Activated effector memory CD4-positive, alpha-beta T cell treated with anti-CD3 and anti-CD28 coated beads, Interleukin-2, amount 50 U/mL, for 16 hours (primary cell): ENCODE data around the gene F2RL3.

Experiments used
- DNase-seq: peaks from one replicate; pipeline ENCODE4 v3.0.0-alpha.2; 2020

Gene F2RL3

GRCh38 chr19:16895467-16896145 is 6.8 kb downstream of the F2RL3 start:
- no peak for DNase-seq

GRCh38 chr19:16896146-16897028 is 7.6 kb downstream of the F2RL3 start:
- DNase-seq, result no peak

- peak; percentile 84 for DNase-seq
These were observed 8.4 kb downstream of the F2RL3 start for GRCh38 chr19:16897029-16897855.

- peak; percentile 66 for DNase-seq
These were observed 9.0 kb downstream of the F2RL3 start for GRCh38 chr19:16897856-16898161.

- DNase-seq, result no peak
These were observed 9.7 kb downstream of the F2RL3 start for GRCh38 chr19:16898361-16899015.

- peak; percentile 63 for DNase-seq
These were observed 10.8 kb downstream of the F2RL3 start for GRCh38 chr19:16899566-16900075.

GRCh38 chr19:16901491-16902175 is 12.8 kb downstream of the F2RL3 start:
- DNase-seq, result no peak

GRCh38 chr19:16902545-16902944 is 13.7 kb downstream of the F2RL3 start:
- peak; percentile 61 for DNase-seq

- DNase-seq, result peak; percentile 60
These were observed 14.5 kb downstream of the F2RL3 start for GRCh38 chr19:16903347-16903746.

- no peak for DNase-seq
These were observed 15.8 kb downstream of the F2RL3 start for GRCh38 chr19:16904599-16904998.

- no peak for DNase-seq
These were observed 20.0 kb downstream of the F2RL3 start for GRCh38 chr19:16908759-16909158.

- DNase-seq, result no peak
These were observed 22.2 kb downstream of the F2RL3 start for GRCh38 chr19:16911046-16911445.

- peak; percentile 13 for DNase-seq
These were observed 24.0 kb downstream of the F2RL3 start for GRCh38 chr19:16912780-16913179.

GRCh38 chr19:16914421-16914820 is 25.6 kb downstream of the F2RL3 start:
- DNase-seq, result peak; percentile 46

- DNase-seq, result peak; percentile 10
These were observed 26.3 kb downstream of the F2RL3 start for GRCh38 chr19:16915135-16915534.

GRCh38 chr19:16915734-16916133 is 26.9 kb downstream of the F2RL3 start:
- DNase-seq, result no peak

GRCh38 chr19:16917401-16917800 is 28.6 kb downstream of the F2RL3 start:
- peak; percentile 10 for DNase-seq

- no peak for DNase-seq
These were observed 30.7 kb downstream of the F2RL3 start for GRCh38 chr19:16919496-16919895.

- no peak for DNase-seq
These were observed 32.2 kb downstream of the F2RL3 start for GRCh38 chr19:16920816-16921529.

GRCh38 chr19:16921766-16922591 is 33.2 kb downstream of the F2RL3 start:
- DNase-seq, result no peak

- no peak for DNase-seq
These were observed 33.8 kb downstream of the F2RL3 start for GRCh38 chr19:16922592-16922934.
